ENCODE results near the gene USP20.
A peak's percentile ranks its signal among the peaks of the same experiment; 100 is the strongest.

The USP20 gene

GRCh38 chr9:129875687-129876395 is 40.6 kb downstream of the USP20 start:
- no peak for DNase-seq

DNA sequence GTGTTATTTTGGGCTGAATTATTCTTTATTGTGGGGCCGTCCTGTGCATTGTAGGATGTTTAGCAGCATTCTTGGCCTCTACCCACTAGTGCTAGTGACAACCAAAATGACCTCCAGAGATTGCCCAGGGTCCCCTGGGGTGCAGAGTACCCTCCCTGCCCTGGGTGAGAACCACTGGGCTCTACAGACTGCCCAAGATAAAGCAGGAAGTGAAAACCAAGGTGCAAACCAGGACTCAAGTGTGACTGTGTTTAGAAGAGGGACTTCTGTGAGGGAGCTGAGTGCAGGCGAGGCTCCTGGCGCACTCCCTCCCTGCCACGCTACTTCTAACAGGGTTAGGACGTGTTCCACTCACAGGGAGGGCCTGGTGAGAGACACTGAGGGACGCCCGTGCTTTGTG is 41.6 kb downstream of the USP20 start:
- DNase-seq = no peak

GRCh38 chr9:129878291-129878690 is 43.0 kb downstream of the USP20 start:
- no peak for DNase-seq

DNA sequence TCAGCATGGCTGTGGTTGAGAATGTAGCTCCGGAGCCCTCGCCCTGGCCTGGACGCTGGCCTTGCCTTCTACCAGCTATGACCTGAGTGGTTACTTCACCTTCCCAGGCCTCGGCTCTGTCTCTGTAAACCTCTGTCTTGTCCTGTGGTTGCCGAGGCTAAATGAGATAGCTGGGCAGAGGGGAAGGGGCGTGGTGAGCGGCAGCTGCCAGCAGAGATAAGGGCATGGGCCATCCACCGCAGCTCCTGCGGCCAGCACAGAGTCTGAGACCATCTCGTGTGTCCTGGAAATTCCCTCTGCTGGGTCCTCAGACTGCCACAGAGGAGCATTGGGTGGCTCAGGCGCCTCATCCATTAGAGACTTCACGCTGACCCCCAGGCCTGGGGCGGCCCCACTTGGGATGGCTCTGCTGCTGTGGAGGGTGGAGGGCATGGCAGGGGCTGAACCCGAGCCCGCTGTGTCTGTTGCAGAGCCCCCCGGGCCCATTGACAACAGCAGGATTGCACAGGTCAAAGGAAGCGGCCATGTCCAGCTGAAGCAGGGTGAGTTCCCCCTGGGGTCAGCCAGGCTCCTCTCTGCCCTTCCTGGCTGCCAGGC is 43.9 kb downstream of the USP20 start:
- no peak for DNase-seq

GRCh38 chr9:129879991-129880653 is 44.9 kb downstream of the USP20 start:
- DNase-seq = no peak

GRCh38 chr9:129880654-129881546 is 45.6 kb downstream of the USP20 start:
- DNase-seq = no peak

- no peak for DNase-seq
These were observed 46.5 kb downstream of the USP20 start for GRCh38 chr9:129881547-129882324.

- peak; percentile 61 for DNase-seq
These were observed 49.2 kb downstream of the USP20 start for GRCh38 chr9:129884220-129885017.

DNA sequence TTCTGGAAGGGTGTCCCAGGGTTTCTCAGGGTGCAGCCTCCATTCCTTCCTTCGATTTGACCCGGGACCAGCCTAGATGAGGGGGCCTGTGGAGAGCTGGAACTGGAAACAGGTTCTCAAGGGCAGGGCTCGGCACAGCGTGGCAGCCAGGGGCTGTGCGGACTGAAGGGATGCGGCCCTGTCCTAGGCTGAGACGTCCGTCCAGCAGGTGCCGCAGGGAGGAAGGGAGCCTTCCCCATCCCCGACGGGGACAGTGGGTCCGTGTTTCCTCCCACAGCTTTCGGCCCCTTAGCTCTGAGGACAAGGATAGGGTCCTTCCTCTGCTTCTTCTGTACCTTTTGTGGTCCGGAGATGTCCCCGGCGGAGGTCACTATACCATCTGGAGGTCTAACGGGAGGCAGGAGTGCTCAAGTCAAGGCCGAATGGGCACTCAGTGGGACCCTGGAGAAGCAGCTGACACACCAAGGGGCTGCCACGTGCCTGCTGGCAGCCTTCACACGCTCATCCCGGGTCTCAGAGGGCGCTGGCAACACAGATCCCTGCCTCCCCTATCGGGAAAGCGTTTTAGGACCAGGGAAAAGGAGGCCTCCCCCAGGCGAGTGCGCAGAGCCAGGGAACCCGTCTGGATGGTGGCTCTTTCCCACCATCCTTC is 49.9 kb downstream of the USP20 start:
- no peak for DNase-seq

DNA sequence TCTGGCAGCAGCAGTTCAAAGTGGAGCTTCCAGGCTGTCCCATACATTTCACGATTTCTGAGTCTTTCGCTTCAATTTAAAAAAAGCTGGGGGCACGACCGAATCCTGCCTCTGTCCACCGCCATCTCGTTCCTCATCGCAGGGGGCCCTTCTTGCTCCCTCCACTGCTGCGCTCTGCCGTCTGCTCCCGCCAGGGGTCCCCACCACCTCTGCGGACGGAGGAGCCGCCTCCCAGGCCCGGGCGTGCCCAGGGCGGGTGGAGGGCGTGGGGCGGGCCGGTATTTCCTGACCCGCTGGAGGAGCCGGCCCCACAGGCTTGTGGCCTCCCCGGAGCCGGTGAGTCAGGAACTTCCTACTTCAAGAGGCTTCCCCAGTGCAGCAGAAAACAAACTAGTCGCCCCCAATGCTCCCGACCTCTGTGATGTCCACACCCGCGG is 50.4 kb downstream of the USP20 start:
- peak; percentile 89 for DNase-seq

DNA sequence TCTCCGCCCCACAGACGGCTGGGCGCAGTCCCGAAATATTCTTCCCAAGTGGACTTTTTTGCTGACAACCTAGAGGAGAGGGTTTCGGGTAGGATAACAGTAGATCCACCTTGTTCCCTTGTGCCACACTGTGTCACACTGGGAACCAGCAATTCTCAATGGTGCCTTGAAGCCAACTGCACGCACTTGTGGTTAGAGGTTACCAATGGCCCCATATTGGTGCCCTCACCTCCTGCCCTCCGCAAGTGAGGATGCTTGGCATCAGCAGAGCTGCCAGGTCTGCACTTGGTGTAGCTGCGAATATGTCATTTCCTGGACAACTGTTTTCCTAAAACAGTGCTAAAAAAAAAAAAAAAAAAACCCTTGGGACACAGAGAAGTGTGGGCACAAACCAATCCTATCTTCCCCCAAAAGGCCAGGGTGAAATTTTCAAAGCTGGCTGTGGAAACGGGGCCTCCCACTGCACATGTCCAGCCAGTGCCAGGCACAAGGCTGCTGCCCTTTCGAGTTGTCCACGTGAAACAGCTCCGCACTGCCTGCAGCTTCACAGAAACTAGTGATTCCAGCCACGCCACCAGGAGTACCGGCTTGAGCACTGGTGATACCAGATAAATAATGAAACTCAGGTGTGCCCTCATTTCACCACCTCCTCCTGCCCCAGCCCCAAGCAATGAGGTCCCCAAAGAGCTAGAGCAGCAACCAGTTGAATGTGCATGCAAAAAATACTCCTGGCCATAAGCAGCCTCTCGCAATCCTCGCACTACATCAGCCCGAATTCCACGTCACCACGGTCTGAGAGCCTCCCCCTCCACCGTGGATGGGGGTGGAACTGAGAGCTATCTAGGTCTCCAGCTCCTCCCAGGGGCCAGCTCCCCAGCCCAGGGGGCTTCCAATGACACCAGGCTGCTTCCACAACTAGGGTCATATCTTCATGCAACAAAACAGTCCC is 51.2 kb downstream of the USP20 start:
- no peak for DNase-seq

GRCh38 chr9:129887334-129888292 is 52.4 kb downstream of the USP20 start:
- no peak for DNase-seq

DNA sequence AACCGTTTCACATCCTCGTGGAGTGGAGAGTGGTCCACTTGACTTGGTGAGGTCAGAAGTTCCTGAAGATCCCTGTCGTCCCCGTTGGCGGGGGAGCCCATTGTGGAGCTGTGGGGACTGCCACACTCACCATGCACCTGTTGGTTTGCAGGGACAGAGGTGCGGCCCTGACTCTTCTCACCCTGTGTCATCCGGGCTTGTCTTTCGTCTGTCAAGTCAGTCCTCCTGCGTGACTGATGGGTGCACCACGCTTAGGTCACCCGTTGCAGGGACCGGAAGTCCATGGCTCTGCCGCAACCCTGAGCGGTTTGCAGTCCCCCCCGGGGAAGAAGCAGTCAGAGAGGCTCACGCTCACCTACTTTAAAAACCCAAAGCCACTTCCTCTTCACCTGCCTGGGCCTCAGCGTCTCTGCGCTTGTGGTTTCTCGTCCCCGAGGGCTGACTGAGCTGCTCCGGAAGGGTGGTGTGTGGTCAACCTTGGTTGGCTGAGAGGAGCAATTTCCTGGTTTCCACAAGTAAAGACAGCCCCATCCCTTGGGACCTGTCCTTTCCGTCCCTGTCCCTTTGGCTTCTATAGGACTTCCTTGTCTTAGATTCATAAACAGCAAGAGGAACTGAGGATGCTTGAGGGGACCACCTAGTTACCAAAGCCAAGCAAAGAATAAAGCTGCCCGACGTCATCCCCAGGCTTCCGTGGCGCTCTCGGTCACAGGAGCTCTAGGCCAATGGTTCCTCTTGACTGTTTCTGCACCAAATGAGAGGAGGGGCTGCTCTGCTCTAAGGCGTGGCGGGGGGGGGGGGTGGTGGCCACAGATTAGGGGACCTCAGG is 53.2 kb downstream of the USP20 start:
- no peak for DNase-seq

DNA sequence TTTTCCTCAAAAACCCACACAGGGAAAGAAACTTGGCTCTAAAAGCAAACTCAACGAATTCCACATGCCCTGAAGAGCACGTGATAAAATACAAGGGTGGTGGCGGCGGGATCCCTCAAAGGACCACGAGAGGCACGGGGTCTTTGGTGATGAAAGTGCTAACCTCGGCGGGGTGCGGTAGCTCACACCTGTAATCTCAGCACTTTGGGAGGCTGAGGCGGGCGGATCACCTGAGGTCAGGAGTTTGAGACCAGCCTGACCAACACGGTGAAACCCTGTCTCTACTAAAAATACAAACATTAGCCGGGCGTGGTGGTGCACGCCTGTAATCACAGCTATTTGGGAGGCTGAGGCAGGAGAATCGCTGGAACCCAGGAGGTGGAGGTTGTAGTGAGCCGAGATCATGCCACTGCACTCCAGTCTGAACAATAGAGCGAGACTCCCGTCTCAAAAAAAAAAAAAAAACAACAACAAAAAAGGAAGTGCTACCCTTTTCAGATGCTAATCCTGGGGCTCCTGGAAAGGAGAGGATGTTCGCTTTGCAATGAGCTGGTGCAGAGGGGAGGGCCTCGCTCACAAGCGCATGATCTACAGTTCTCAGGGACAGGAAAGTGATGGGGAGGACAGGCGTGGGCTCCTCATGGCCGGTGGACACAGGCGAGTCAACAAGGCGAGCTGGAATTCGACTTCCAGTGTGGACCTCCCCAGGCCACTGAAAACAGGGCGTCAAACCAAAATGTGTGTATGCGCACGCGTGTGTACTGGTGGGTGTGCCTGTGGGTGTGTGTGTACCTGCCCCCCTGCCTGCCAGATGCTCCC is 54.1 kb downstream of the USP20 start:
- no peak for DNase-seq

DNA sequence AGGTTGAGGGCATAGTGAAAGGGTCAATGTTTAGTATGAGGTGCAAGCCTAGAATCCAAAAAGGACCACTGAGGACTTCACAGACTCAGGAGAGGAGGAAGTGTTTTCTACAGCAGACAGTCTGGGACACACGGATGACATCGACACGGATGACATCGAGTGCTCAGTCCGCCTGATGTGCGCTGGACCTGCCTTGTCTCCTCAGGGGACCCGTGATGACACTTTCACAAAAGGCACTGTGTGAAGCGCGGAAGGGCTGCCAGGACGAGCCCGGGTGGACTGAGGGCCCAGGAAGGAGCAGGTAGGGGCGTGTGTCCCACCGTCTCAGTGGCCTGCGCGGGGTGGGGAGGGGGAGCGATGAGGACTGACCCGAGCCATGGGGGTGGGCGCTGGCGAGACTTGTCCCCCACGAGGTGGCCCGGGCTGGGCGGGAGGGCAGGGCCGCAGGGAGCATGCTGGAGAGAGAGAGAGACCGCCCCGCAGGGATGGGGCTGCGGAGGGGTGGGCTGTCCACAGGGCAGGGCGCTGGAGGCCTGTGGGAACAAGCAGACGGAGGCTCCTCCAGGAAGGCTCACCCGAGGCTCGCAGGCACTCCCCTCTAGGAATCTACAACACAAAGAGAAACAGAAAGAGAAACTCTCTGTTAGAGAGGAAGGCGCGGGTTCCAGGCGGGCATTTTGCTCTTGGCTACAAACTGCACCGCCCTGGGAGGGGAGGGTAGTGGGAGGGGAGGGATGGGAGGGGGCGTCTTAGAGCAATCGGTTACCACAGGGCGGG is 54.9 kb downstream of the USP20 start:
- no peak for DNase-seq
